ENCODE measurements around the gene NR3C2.

The NR3C2 gene

DNA sequence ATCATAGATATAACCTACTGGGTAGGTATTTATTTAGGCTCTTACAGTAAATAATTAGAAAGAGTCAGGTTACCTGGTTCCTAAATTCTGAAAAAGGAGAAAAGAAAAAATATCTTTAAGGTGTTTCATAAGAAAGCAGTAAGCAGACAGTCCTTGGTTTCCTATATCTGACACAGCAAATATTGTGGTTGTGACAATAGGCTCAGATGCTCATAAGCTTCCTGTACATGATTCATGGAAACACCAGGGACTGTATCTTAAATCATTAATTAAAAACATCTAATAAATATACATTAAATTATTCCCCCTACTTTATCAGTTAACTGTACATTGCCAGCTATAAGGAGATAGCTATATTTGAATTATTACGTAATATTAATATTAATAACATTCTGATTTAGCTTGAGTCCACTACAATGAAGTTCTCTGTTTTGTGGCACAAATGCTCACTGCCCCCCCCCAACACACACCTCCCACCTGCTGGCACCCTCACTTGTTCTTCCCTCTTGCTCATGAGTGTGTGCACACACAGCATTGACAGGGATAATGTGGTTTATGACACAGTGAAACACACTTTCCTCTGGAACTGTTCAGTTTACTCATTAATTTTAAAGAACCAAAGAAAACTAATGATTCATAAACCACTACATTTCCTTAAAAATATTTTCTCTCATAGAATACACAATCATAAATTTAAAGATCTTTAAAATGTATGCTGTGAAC is 187.4 kb downstream of the NR3C2 start:
- no peak for DNase-seq

GRCh38 chr4:148253768-148254167 is 188.4 kb downstream of the NR3C2 start:
- no peak for DNase-seq

DNA sequence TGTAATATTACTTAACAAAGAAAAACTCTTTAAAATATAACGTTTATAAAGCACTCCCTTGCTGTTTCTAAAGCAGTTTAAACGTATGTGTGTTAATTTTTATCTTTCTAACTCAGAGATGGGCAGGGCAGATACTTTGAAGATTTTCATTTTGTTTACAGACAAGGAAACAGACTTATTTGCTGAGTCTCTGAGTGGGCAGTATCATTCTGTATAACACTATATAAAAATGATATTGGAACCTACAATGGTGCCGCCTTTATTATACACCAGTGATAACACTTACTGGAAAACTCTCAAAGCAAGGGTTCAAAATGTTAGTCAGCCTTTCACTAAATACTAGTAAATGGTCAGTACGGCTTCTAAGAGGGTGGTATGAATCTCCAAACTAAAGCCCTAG is 193.4 kb downstream of the NR3C2 start:
- DNase-seq = no peak

DNA sequence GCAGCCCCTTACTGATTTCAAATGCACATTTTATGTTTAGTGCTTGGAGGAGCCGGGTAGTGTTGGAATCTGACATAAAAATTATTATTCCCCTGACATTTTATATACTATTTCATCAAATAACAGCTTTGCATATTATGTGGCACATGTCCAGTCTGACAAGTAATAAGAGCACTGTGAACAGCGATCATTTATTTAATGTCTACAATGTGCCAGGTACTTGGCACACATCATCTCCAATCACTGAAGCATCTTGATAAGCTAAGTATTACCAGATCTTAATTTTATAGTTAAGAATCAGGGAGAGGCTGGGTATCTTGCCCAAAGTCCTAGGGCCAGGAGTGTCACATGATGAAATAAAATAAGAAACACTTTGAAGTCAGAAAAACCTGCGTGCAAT is 197.2 kb downstream of the NR3C2 start:
- DNase-seq = no peak

GRCh38 chr4:148243837-148244236 is 198.4 kb downstream of the NR3C2 start:
- DNase-seq = no peak

DNA sequence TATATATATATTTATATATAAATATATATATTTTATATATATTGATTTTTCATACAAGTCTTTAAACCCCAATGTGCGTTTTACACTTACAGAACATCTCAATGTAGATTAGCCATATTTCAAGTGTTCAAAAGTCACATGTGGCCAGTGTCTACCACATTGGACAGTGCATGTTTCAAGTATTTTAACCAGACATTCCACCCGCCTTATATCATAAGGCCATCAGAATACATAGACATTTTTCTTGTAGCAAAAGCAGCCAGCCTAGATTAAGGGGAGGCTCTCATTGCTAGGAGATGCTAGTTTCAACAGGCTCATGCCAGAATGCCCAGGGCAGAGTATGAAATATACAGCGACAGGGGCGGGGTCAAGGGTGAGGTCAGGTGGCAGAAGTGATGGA is 202.0 kb downstream of the NR3C2 start:
- no peak for DNase-seq

DNA sequence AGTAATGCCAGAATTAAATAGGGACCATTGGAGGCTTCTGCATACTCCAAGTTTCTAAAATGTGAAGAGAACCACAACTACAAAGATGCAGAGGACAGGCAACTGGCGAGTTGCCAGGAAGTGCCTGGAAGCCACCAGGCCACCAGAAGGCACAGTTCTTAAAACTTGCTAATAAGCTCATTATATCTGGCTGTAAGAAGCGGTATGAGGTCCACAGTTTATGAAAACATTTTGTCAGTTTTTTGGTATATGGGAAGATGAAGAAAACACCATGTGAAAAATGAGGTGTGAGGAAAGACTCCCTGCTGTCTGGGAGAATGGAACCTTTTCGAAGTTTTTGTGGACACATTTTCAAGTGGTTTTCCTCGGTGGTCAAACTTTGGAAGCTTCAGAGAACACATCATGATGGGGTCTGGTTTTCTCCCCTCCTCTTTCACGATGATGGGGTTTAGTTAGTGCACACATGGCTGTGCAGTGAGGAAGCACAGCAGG is 202.7 kb downstream of the NR3C2 start:
- DNase-seq = no peak

- no peak for DNase-seq
Observed at GRCh38 chr4:148238811-148239493, 203.3 kb downstream of the NR3C2 start.

DNA sequence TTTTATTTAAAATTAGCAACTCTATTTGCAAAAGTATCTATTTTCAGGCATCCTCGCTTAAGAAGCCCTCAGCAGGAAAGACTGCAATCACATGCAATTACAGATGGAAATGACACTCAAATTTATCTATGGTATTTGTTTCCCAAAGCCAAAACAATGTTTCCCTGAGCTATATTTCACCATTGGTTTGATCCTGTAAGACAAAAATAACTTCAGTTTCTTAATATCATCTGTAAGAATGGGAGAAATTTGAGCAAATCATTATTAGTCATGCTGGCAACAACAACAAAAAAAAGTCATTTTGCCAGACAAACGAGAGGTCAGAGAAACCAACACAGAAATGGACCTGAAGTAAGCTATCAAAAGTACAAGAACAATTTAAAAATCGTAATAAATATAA is 204.1 kb downstream of the NR3C2 start:
- DNase-seq = no peak

DNA sequence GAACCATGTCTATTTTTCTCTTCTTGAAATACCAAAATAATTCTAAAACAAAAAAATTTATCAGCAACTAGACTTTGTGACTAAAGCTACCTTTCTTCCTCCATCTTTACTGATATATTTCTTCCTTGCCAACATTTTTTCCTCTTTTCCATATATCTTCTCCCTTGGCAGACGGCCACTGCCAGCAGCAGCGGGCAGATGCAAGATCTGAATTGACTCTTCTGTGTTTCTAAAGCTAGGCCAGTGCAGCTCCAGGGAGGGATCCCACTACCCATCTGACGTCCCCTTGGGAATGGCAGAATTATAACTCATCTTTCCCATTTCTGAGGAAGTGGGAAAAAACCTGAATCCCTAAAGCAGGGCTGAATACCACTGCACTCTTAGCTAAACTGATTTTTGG is 206.4 kb downstream of the NR3C2 start:
- DNase-seq = no peak

GRCh38 chr4:148229798-148230197 is 212.4 kb downstream of the NR3C2 start:
- DNase-seq = no peak

GRCh38 chr4:148229028-148229427 is 213.2 kb downstream of the NR3C2 start:
- DNase-seq = no peak

DNA sequence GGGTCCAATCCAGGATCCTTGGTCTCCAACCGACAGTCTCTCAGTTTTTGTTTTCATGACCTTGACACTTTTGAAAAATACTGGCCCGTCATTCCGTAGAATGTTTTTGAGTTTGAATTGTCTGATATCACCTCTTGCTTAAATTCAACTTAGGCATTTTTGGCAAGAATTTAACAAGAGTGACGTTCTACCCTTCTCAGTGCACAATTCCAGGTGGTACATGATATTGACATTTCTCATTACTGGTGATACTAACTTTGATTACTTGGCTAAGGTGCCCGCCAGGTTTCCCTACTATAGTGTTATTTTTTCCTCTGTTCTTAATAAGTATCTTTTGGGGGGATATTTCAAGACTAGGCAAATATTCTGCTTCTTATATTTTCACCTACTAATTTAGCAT is 215.1 kb downstream of the NR3C2 start:
- no peak for DNase-seq

DNA sequence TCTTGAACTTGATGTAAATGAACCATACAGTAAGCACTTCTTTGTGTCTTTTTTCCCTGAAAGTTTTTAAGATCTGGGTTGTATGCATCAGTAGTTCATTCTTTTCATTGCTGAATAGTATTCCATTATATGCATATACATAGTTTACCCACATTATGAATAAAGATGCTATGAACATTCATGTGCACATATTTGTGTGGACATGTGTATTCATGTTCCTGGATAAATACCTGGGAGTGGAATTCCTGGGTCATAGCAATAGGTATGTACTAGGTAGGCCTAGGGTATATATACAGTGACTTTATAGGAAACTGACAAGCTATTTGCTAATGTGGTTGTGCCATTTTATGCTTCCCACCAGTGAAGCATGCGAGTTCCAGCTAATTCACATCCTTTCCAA is 215.9 kb downstream of the NR3C2 start:
- no peak for DNase-seq

DNA sequence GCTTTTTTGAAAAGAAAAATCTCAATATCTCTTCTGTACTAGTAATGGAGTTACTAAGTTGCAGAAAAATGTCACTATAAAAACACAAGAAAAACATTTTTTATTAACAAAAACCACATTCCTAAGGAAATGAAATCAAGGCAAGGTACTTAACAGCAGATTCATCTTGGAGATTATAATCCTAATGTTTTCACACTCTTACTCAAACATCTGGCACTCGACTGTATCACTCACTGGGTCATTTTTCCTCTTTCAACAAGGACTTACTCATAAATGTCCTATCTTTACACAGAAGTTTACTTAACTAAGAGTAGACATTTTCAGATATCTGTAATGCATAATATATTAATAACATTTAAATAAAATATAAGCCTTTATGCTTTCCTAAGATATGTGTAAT is 216.6 kb downstream of the NR3C2 start:
- DNase-seq = no peak

DNA sequence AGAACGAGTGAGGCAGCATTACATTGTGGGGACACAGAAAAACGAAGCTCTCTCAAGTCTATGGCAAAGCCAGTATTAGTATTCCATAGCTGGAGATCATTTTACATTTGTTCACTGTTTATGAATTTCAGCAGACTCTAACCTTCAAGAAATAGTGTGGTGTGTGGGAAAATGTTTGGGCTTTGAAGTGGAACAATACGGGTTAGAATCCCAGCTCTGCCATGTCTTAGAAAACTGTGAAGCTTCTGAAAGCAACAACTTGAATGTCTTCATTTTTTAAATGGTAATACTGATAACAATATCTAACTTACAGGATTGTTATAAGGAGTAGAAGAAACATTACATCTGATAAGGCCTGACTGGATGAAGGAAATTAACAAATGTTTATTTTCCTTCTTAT is 217.7 kb downstream of the NR3C2 start:
- no peak for DNase-seq

GRCh38 chr4:148222991-148223660 is 219.1 kb downstream of the NR3C2 start:
- DNase-seq = no peak

- no peak for DNase-seq
Observed at GRCh38 chr4:148216866-148217814, 225.1 kb downstream of the NR3C2 start.

DNA sequence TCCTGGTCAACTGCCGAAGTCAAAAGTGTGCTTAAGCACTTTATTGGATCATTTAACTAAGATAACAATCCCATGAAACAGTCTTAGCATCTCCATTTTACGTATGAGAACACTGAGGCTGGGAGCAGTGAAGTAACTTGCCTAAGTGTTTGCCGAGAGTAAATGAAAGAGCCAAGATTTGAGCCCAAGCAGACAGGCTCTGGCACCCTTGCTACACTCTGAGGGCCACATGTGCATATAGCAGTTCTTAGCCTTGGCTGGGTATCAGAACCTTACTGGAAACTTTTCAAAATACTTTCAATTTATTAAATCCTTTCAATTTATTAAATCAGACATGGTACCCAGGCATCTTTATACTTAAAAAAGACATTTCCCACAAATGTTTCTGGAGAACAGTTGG is 225.9 kb downstream of the NR3C2 start:
- DNase-seq = no peak

DNA sequence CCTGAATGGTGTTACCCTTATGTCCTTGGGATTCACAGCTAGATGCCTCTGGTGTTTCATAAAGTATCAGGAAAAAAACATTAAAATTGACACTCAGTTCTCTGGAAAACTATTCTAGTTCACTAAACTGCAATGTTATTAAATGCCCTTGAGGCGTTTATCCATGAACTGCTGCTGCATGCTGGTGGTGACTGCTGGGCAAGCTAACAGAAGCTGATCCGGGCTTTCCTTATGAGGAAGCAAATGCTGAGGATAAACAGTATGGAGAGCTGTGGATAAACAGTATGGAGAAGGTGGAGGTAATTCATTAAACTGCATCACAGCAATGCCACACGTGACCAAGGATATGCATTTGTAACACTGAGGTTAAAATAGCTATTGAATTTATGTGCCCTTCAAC is 227.0 kb downstream of the NR3C2 start:
- DNase-seq = no peak

- DNase-seq = no peak
Observed at GRCh38 chr4:148214529-148215166, 227.6 kb downstream of the NR3C2 start.

GRCh38 chr4:148211533-148211932 is 230.7 kb downstream of the NR3C2 start:
- DNase-seq = no peak

All from activated CD8-positive, alpha-beta memory T cell treated with anti-CD3 and anti-CD28 coated beads for 24 hours (primary cell).